Superior temporal gyrus (tissue), 1 donor: ENCODE data around the gene TRAP1.
A peak's percentile ranks its signal among the peaks of the same experiment; 100 is the strongest.
"Not testable (repeated sequence)": the region's sequence is repeated elsewhere in the genome, so short reads cannot be mapped to it uniquely, and the experiment has no call there.

ENCODE experiments used
- DNase-seq: peaks from one replicate; pipeline ENCODE4 v3.0.0-alpha.2; 2016; ENCODE audit errors: extremely low spot score

TRAP1 gene

GRCh38 chr16:3612510-3613466 is 104.5 kb downstream of the TRAP1 start:
- DNase-seq = no peak

- peak; percentile 89 for DNase-seq
These were observed 106.0 kb downstream of the TRAP1 start, which contains the start of gene SLX4 for GRCh38 chr16:3611146-3611975. SLX4 (minus strand) TSS chr16:3611606; CDS start chr16:3608964, 2,642 bp downstream.

- DNase-seq = peak; percentile 29
These were observed 106.6 kb downstream of the TRAP1 start for GRCh38 chr16:3610698-3611145.

- no peak for DNase-seq
These were observed 107.2 kb downstream of the TRAP1 start for GRCh38 chr16:3609895-3610697.

GRCh38 chr16:3608976-3609375 is 108.3 kb downstream of the TRAP1 start:
- not testable (repeated sequence) for DNase-seq

GRCh38 chr16:3608069-3608468 is 109.3 kb downstream of the TRAP1 start:
- no peak for DNase-seq
